HL-60 (cell line): ENCODE results near the gene ERC2.

Source experiments
- CTCF ChIP-seq: IDR thresholded peaks from one replicate; pipeline ENCODE4 v1.5.1; 2011; ENCODE audit warnings: low read length, control low read depth, inconsistent platforms; ENCODE audit not compliant: insufficient read depth
- POLR2AphosphoS5 ChIP-seq: IDR thresholded peaks from 2 replicates; pipeline ENCODE4 v1.6.1; 2012; ENCODE audit warnings: low read depth
- REST ChIP-seq: IDR thresholded peaks from 2 replicates; pipeline ENCODE4 v1.6.1; 2012; ENCODE audit warnings: low read depth; ENCODE audit not compliant: insufficient replicate concordance
- SPI1 ChIP-seq: IDR thresholded peaks from 2 replicates; pipeline ENCODE4 v1.6.1; 2012; ENCODE audit warnings: low read depth, mild to moderate bottlenecking, borderline replicate concordance

DNA sequence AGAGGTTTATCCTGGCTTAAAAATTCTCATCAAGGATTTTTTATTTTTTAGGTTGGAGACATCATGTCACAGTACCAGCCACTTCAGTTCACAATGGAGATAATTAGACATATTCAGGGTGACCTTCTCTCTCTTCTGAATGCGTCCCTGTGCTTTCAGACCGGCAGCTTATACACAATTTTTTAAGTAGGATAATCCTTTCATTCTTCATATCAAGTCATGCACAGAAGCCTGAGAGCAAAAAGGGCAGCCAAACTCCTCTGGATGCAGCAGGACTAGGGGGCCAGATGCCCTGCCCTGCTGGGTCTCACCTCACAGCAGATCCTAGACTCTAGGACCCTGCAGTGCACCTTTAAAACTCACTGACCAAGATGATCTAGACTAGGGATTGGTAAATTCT, 210.4 kb downstream of the ERC2 start:
- TF ChIP-seq CTCF (no peak), POLR2AphosphoS5 (no peak), REST (no peak), SPI1 (no peak)
